Testis (tissue), 2 donors: ENCODE data around the gene NAA80.

Experiments used
- CTCF ChIP-seq, 3 experiments: fragments of 450-650 bp in 2 of 3; fragments of 200-600 bp in 1 of 3; sonication (generic) in 1 of 3; IDR thresholded peaks; one replicate each; pipeline ENCODE4 v1.5.1; 2016 to 2019; ENCODE audit warnings: antibody characterized with exemption in 3 of 3, mild to moderate bottlenecking in 2 of 3, moderate library complexity in 1 of 3
- POLR2A ChIP-seq: fragments of 450-650 bp; IDR thresholded peaks from one replicate; pipeline ENCODE4 v1.6.1; 2017; ENCODE audit warnings: antibody characterized with exemption, mild to moderate bottlenecking, moderate library complexity

GRCh38 chr3:50258029-50258680 is 41.0 kb downstream of the NAA80 start:
- TF ChIP-seq CTCF (IDR thresholded peaks at IDR 0.05) = no peak
- no peak for TF ChIP-seq POLR2A
